Lower leg skin (tissue), 3 donors: ENCODE measurements around the gene BMP2K.

Experiments
- POLR2A ChIP-seq, 2 donors: fragments of 450-650 bp; IDR thresholded peaks; one replicate each; pipeline ENCODE4 v1.6.1; 2016 to 2017; ENCODE audit warnings: antibody characterized with exemption in 2 of 2, mild to moderate bottlenecking in 1 of 2, moderate library complexity in 1 of 2
- TF ChIP-seq, protein P1 (sequence below), 3 donors: fragments of 450-650 bp; IDR thresholded peaks; one replicate each; pipeline ENCODE4 v1.5.1; 2016; ENCODE audit warnings: antibody characterized with exemption in 3 of 3, mild to moderate bottlenecking in 3 of 3, moderate library complexity in 2 of 3

DNA sequence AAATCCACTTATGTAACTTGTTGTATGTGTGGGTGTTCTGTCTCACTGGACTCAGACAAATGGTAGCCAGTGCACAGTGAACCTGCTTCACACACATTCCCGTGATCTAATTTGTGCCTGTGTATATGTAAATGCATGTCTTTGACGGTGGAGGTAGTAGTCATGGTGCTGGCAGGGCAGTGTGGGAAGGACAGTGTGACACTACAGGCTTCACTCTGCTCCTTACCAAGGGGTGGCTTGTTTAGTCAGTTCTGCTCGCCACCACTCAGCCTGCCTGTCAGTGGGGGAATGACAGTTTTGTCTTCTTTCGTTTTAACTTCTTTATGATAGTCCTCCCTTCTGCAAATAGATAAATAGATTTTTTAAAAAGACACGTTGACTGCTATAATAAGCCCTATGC lies 180.8 kb downstream of the BMP2K start:
- TF ChIP-seq, protein P1, sequence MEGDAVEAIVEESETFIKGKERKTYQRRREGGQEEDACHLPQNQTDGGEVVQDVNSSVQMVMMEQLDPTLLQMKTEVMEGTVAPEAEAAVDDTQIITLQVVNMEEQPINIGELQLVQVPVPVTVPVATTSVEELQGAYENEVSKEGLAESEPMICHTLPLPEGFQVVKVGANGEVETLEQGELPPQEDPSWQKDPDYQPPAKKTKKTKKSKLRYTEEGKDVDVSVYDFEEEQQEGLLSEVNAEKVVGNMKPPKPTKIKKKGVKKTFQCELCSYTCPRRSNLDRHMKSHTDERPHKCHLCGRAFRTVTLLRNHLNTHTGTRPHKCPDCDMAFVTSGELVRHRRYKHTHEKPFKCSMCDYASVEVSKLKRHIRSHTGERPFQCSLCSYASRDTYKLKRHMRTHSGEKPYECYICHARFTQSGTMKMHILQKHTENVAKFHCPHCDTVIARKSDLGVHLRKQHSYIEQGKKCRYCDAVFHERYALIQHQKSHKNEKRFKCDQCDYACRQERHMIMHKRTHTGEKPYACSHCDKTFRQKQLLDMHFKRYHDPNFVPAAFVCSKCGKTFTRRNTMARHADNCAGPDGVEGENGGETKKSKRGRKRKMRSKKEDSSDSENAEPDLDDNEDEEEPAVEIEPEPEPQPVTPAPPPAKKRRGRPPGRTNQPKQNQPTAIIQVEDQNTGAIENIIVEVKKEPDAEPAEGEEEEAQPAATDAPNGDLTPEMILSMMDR (IDR thresholded peaks at IDR 0.05), result no peak
- TF ChIP-seq POLR2A (IDR thresholded peaks at IDR 0.05), result no peak
